IPS-15b (cell line): ENCODE data around the gene GRK6.
A peak's percentile ranks its signal among the peaks of the same experiment; 100 is the strongest.

Experiments
- H3K27me3 ChIP-seq: one replicate; pipeline ENCODE4 v1.6.1; 2013; ENCODE audit warnings: low read length; ENCODE audit not compliant: control insufficient read depth, insufficient read depth
- H3K36me3 ChIP-seq: one replicate; pipeline ENCODE4 v1.6.1; 2013; ENCODE audit warnings: low read length; ENCODE audit not compliant: control insufficient read depth, insufficient read depth
- H3K4me1 ChIP-seq: one replicate; pipeline ENCODE4 v1.6.1; 2013; ENCODE audit warnings: mild to moderate bottlenecking, low read length; ENCODE audit not compliant: control insufficient read depth, insufficient read depth
- H3K4me3 ChIP-seq: one replicate; pipeline ENCODE4 v1.5.1; 2013; ENCODE audit warnings: low read depth, low read length
- H3K9ac ChIP-seq: one replicate; pipeline ENCODE4 v1.6.1; 2013; ENCODE audit warnings: low read depth, mild to moderate bottlenecking, low read length
- H3K9me3 ChIP-seq: one replicate; pipeline ENCODE4 v1.6.1; 2013; ENCODE audit warnings: mild to moderate bottlenecking, low read length; ENCODE audit not compliant: control insufficient read depth, insufficient read depth

Gene GRK6

DNA sequence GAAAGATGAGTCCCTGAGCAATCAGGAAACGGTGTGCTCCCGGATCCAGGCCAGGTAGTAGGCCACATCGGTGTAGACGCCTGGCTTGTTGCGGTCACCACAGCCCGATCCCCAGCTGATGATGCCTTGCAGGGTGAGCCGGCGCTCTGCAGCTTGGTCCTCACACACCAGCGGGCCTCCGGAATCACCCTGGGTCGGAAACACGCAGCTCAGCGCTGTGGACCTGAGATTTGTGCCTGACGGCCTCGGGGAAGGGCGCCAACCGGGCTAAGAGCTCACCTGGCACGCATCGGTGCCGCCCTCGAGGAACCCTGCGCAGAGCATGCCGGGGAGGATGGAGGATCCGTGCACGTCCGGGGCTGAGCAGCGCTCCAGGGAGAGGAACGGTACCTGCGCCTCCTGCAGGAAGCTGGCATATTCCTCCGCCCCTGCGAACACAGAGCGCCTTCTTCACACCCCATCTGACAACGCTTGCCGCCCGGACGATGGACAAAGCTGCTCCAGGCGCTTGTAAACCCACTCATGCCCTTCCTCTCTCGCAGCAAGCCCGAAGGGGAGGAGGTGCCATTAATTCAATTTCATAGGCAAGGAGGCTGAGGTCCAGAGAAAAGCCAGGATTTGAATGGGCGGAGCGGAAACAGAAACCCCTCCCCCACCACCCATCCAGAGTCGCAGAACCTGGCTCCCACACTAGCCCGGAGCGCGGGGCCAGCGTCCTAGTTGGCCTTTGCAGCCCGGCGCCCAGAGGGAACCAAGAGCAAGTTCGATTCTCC, 24.0 kb upstream of the GRK6 start:
- peak overlapping the region; percentile 69 for H3K4me3 ChIP-seq
- H3K9ac ChIP-seq = peak overlapping the region; percentile 29
- H3K9me3 ChIP-seq = no peaks in the 10 kb centered on the region
- no peaks in the 10 kb centered on the region for H3K36me3 ChIP-seq
- H3K27me3 ChIP-seq = peaks cover 62% of the 10 kb centered on the region
- no peaks in the 10 kb centered on the region for H3K4me1 ChIP-seq

DNA sequence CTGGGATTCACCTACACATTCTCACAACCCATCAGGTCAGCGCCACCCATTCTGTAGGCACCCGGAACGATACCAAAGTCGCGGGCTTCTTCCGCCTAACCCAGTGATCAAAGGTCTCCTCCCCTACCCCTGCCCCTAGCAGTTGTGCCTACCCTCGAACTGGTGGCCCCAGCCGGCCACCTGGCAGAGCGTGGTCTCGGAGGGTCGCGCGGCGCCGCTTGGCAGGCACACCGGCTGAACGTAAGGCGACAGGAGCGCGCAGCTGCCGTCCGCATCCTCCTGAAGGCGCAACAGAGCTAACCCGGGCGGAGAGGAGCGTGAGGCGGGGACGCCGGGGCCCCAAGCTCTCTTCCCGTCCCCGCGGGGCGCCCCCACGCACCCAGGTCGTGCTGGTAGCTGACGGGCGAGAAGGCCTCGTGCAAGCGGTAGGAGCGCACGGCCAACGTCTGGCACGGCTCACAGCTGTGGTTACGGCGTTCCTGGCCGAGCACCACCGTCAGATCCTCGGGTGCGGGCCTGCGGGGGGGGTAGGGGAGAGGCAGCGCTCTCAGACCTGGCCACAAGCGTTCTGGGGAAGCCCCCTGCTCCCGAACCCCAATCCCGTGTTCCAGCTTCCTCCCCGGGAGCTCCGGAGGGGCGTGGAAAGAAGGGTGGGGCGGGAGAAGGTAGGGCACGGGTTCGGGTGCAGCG, 23.2 kb upstream of the GRK6 start:
- no peaks in the 10 kb centered on the region for H3K4me1 ChIP-seq
- H3K36me3 ChIP-seq = no peaks in the 10 kb centered on the region
- no peak overlapping the region for H3K9ac ChIP-seq
- H3K9me3 ChIP-seq = no peaks in the 10 kb centered on the region
- peak overlapping the region; percentile 69 for H3K4me3 ChIP-seq
- peaks cover 64% of the 10 kb centered on the region for H3K27me3 ChIP-seq

DNA sequence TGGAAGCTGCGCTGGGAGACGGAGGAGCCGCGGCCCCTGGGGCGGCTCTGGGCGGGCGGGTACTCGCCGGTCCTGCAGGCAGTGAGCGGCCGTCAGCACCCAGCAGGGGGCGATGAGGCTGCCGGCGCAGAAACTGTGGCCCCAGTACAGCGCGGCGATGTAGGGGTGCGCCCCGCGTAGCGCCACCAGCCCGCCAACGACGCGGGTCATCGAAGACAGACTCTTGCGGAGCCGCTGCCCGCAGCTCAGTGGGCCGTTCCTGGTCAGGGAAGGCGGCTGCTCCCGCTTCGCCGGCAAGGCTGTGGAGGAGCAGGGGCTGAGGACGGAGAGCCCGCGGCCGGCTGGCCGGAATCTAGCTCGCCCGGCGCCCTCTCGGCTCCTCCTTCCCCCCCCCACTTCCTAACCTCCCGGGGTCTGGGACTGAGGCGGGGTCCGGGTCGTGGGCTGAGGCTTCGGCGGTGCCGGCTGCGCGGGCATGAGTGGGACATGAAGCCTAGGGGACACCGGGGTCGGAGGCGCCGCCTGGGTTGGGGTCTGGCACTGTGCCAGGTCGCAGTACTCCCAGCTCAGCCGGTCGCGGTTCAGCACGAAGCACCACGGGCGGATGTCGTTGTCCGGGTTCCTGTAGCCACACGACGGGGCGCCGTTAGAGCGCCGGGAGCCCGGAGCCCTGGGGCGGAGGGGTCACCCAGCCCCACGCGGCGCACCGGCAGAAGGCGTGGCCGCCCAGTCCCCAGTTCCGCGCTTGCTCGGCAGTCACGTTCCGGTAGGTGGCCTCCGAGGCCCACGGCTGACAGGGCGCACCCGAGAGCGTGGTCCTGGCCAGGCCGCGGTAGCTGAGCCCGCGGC, 22.5 kb upstream of the GRK6 start:
- no peaks in the 10 kb centered on the region for H3K4me1 ChIP-seq
- peak overlapping the region; percentile 69 for H3K4me3 ChIP-seq
- no peaks in the 10 kb centered on the region for H3K9me3 ChIP-seq
- H3K9ac ChIP-seq = peak overlapping the region; percentile 47
- no peaks in the 10 kb centered on the region for H3K36me3 ChIP-seq
- H3K27me3 ChIP-seq = peaks cover 70% of the 10 kb centered on the region

DNA sequence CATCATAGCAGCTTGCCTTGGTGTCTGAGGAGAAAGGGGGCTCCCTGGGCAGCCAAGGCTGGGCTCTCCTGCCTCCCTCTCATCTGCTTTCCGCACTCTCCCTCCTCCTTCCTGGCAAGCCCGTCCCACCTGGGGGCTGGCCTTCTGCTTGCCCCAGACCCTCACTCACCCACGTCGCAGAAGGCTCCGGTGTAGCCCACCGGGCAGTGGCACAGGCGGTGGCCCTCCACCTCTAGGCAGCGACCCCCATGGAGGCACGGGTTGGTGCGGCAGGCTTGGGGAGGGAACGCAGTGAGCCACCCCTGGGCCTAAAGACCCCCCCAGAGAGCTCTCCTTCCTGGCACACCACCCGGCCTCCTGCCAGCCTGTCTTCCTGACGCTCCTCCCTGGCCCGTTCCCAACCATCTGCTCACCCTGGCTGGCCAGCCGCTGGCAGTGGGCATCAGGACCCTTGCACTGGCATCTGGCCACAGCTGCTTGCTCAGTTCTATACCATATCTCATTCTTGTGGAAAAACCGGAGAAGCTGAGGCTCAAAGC, 21.8 kb upstream of the GRK6 start:
- Histone ChIP-seq H3K36me3 (no peaks in the 10 kb centered on the region), H3K4me3 (peak overlapping the region; percentile 69), H3K4me1 (no peaks in the 10 kb centered on the region), H3K27me3 (peaks cover 70% of the 10 kb centered on the region), H3K9ac (no peak overlapping the region), H3K9me3 (no peaks in the 10 kb centered on the region)

DNA sequence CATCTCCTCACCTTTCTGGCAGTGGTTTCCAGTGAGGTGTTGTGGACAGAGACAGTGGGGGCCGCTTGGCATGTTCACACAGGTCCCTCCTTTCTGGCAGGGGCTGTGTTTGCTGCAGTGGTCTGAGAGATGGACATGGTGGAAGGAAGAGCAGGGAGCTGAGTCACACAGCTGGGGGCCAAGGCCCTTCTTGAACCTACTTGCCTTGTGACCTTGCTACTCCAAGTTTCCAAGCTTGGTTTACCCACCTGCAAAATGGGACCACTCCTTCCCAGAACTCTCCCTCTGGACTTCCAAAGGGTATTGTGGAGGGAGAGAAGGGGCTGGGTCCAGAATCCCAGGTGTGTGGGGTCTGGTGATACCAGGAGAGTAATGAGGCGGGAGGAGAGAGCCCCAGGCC, 21.2 kb upstream of the GRK6 start:
- no peak overlapping the region for H3K9ac ChIP-seq
- H3K4me3 ChIP-seq = peak overlapping the region; percentile 4
- peaks cover 70% of the 10 kb centered on the region for H3K27me3 ChIP-seq
- no peaks in the 10 kb centered on the region for H3K9me3 ChIP-seq
- H3K36me3 ChIP-seq = no peaks in the 10 kb centered on the region
- no peaks in the 10 kb centered on the region for H3K4me1 ChIP-seq

DNA sequence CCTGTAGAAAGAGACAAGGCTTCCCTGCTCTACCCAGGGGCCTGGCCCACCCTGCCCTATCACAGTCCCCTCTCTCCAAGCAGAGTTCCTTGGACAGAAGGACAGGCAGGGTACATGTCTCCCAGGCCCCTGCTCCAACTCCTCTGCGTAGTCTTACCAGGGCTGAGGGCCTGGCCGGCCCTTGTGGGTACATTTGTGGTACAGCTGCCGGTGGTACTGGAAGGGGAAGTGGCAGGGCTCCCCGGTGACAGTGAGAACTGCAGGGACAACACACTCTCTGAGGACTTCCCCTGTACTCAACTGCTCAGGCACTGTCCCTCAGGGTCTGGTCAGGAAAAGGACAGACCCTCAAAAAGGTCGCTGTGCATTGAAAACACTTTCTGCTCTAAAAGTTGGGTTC, 20.7 kb upstream of the GRK6 start:
- no peaks in the 10 kb centered on the region for H3K4me1 ChIP-seq
- no peak overlapping the region for H3K4me3 ChIP-seq
- no peaks in the 10 kb centered on the region for H3K36me3 ChIP-seq
- peaks cover 70% of the 10 kb centered on the region for H3K27me3 ChIP-seq
- no peak overlapping the region for H3K9ac ChIP-seq
- H3K9me3 ChIP-seq = no peaks in the 10 kb centered on the region

DNA sequence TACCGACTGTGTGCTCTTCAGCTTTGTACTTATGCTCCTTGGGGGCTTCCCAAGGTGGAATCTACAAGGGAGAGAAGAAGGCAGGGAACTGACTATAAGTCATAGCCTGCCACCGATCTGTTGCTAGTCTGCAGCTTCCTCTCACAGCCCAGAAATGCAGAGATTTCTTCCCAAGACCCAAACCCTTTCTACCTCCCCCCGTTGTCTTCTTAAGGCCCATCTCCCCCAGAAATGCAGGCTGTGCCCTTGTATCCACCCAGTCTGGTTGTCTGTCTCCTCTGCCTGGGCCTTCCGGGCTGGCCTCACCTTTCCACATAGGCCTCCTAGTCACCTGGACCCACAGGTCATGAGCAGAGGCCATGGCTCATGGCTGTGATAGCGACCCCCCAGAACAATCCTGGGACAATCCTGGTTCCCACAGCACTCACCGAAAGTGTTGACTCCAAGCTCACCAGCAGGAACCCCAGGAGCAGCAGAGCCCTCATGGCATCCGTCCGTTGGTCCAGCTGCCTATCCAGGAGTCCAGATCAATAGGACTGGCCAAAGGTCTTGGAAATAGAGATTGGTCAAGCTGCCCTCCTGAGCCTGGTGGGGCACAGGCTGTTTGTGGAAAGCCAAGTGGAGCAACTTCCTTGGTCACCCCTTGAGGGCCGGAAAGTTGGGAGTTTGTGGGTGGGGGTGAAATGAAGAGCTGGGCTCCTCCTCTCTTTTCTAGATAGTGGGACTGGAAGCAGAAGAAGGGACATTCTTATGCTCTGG, 17.3 kb upstream of the GRK6 start, which contains the start of gene F12:
Gene F12 (minus strand): TSS at position 522 of the 759 bp plus-strand sequence. CDS start 37 bp downstream, at position 485.
- Histone ChIP-seq H3K36me3 (no peaks in the 10 kb centered on the region), H3K4me1 (no peaks in the 10 kb centered on the region), H3K9ac (no peak within 1 kb of the TSS), H3K27me3 (peaks cover 45% of the 10 kb centered on the region), H3K4me3 (no peak within 1 kb of the TSS), H3K9me3 (no peaks in the 10 kb centered on the region)

DNA sequence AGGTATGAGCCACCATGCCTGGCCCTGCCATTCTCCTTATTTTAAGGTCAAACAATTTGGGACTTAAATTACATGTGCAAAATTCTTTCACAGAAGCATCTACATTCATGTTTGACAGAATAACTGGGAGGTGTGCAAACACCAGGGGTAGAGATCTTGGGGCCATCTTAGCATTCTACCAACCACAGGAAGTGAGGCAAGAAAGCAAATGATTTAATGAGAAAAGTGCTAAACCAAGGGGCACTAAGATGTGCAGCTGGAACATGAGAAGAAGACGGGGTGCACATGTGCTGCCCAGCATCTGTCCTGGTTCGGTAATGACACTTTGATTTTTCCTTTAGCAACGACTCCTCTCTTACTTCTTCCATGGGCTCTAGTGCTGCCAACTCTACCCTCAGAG, 15.9 kb upstream of the GRK6 start:
- Histone ChIP-seq H3K36me3 (no peaks in the 10 kb centered on the region), H3K4me1 (no peaks in the 10 kb centered on the region), H3K27me3 (peaks cover 31% of the 10 kb centered on the region), H3K9ac (no peak overlapping the region), H3K9me3 (no peaks in the 10 kb centered on the region), H3K4me3 (no peak overlapping the region)

DNA sequence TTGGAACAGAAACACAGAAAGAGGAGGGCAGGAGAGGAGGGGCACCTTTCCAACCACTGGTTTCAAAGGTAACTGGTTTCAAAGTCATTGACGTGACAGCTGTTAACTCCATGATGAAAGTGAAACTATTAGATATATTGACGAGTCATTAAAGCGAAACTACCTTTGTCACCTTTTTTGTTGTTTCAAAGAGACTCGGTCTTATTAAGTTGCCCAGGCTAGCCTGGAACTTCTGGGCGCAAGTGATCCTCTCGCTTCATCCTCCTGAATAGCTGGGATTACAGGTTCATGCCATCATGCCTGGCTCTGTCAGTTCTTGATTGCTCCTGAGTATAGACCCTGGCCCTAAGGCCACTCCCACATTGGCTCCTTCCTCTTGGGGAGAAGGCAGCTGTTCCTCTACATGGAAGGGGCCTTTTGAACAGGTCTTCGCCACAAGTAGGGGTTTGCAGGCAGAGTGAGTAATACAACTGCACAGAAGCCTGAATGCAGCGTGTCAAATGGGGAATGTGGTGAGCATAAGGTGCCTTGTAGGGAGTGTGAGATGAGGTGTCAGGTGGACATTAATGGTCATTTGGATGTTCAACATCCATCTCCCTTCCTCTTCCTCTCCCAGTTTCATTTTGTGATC, 13.8 kb upstream of the GRK6 start:
- H3K9ac ChIP-seq = no peak overlapping the region
- H3K27me3 ChIP-seq = peaks cover 17% of the 10 kb centered on the region
- no peak overlapping the region for H3K4me3 ChIP-seq
- H3K36me3 ChIP-seq = no peaks in the 10 kb centered on the region
- H3K4me1 ChIP-seq = no peaks in the 10 kb centered on the region
- no peaks in the 10 kb centered on the region for H3K9me3 ChIP-seq

DNA sequence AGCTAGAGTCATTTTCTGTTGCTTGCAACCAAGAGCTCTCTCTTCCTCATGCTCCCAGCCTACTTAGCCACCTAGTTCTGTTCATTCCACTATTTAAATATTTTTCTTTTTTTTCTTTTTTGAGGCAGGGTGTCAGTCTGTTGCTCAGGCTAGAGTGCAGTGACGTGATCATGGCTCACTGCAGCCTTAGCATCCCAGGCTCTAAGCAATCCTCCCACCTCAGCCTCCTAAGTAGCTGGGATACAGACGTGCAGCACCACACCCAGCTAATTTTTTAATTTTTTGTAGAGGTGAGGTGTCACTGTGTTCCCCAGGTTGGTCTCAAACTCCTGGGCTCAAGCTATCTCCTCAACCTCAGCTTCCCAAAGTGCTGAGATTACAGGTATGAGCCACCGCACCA, 12.0 kb upstream of the GRK6 start:
- peaks cover 7% of the 10 kb centered on the region for H3K27me3 ChIP-seq
- H3K9ac ChIP-seq = no peak overlapping the region
- H3K9me3 ChIP-seq = no peaks in the 10 kb centered on the region
- no peaks in the 10 kb centered on the region for H3K4me1 ChIP-seq
- H3K4me3 ChIP-seq = no peak overlapping the region
- no peaks in the 10 kb centered on the region for H3K36me3 ChIP-seq
